Sigmoid colon (tissue), 4 donors: Measurements from ENCODE around the gene KRT39.

Experiments used
- POLR2A ChIP-seq, 2 donors: fragments of 450-650 bp; IDR thresholded peaks; one replicate each; pipeline ENCODE4 v1.6.1; 2016; ENCODE audit warnings: antibody characterized with exemption in 2 of 2, mild to moderate bottlenecking in 2 of 2, moderate library complexity in 2 of 2
- POLR2AphosphoS5 ChIP-seq, 4 donors: sonication (generic); formaldehyde crosslinking; IDR thresholded peaks; one replicate each; pipeline ENCODE4 v1.6.1; 2017; ENCODE audit warnings: antibody characterized with exemption in 4 of 4
- TF ChIP-seq, protein P1 (sequence below), 4 experiments: fragments of 450-650 bp in 3 of 4; fragments of 200-600 bp in 1 of 4; IDR thresholded peaks; one replicate each; pipeline ENCODE4 v1.5.1; 2016 to 2019; ENCODE audit warnings: antibody characterized with exemption in 4 of 4, mild to moderate bottlenecking in 3 of 4, moderate library complexity in 2 of 4

GRCh38 chr17:40952661-40953060 is 14.1 kb downstream of the KRT39 start:
- TF ChIP-seq, protein P1, sequence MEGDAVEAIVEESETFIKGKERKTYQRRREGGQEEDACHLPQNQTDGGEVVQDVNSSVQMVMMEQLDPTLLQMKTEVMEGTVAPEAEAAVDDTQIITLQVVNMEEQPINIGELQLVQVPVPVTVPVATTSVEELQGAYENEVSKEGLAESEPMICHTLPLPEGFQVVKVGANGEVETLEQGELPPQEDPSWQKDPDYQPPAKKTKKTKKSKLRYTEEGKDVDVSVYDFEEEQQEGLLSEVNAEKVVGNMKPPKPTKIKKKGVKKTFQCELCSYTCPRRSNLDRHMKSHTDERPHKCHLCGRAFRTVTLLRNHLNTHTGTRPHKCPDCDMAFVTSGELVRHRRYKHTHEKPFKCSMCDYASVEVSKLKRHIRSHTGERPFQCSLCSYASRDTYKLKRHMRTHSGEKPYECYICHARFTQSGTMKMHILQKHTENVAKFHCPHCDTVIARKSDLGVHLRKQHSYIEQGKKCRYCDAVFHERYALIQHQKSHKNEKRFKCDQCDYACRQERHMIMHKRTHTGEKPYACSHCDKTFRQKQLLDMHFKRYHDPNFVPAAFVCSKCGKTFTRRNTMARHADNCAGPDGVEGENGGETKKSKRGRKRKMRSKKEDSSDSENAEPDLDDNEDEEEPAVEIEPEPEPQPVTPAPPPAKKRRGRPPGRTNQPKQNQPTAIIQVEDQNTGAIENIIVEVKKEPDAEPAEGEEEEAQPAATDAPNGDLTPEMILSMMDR (IDR thresholded peaks at IDR 0.05), result no peak
- TF ChIP-seq POLR2A (IDR thresholded peaks at IDR 0.05) (no peak), POLR2AphosphoS5 (IDR thresholded peaks at IDR 0.05) (no peak)
